PFSK-1 (cell line): ENCODE measurements around the gene PRPH.

Source experiments
- POLR2AphosphoS5 ChIP-seq: IDR thresholded peaks from 2 replicates; pipeline ENCODE4 v1.6.1; 2012; ENCODE audit warnings: low read depth, mild to moderate bottlenecking, control low read depth, low read length, moderate library complexity
- REST ChIP-seq, 2 experiments: IDR thresholded peaks; 2 replicates each; pipeline versions ENCODE4 v1.6.1 to v1.8.0; 2011 to 2012; ENCODE audit warnings: low read depth in 2 of 2, low read length in 2 of 2, control low read depth in 1 of 2, inconsistent platforms in 1 of 2, mild to moderate bottlenecking in 1 of 2, moderate library complexity in 1 of 2; ENCODE audit not compliant: insufficient read depth in 1 of 2
- SIN3A ChIP-seq: IDR thresholded peaks from 2 replicates; pipeline ENCODE4 v1.6.1; 2012; ENCODE audit warnings: mild to moderate bottlenecking, low read length, moderate library complexity, borderline replicate concordance; ENCODE audit not compliant: insufficient read depth
- TAF1 ChIP-seq: IDR thresholded peaks from 2 replicates; pipeline ENCODE4 v1.6.1; 2012; ENCODE audit warnings: low read length, control low read depth, borderline replicate concordance; ENCODE audit not compliant: insufficient read depth

GRCh38 chr12:49325606-49326005 lies 30.7 kb downstream of the PRPH start:
- TF ChIP-seq POLR2AphosphoS5 = no peak
- no peak for TF ChIP-seq SIN3A
- TF ChIP-seq REST (IDR thresholded peaks at IDR 0.05; ENCODE audit: insufficient read depth in 1 of 2, low read depth in 2 of 2, low read length in 2 of 2) = no peak
- TF ChIP-seq TAF1 = no peak
